ENCODE measurements around the gene TWIST2. TPM values are rescaled to one million over a fixed set of nuclear protein-coding genes. Genes with fewer than 3 reads are reported as not detected.

TWIST2 gene
- total RNA-seq, 1 experiment from 2014 or later, result 0.22 TPM

DNA sequence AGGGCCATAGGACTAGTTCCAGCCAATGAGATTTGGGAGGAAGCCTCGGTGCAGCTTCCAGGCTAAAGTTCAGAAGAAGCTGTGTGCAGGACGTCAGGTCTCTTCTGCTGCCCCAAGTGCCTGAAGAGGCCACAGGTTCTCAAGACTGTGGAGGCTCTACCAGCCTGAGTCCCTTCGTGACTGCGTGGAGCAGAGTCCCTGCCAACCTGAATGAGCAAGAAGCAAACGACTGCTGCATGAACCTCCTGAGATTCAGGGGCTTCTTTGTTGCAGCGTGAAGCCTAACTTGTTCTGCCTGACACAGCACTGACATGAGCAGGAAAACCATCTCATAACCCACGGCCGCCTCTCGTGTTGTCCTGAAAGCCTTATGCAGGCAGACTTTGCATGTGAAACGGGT is 39.7 kb downstream of the TWIST2 start:
- Mint-ChIP-seq H3K27me3 (ENCODE audit: low read depth) (peaks cover 17% of the 10 kb centered on the region), H3K9me3 (no peaks in the 10 kb centered on the region; a peak in 2 of 5 replicates), H3K4me3 (no peak overlapping the region), H3K4me1 (no peaks in the 10 kb centered on the region), H3K27ac (no peak overlapping the region), H3K36me3 (ENCODE audit: insufficient read depth in 1 of 3, low read depth in 3 of 3) (peaks cover 0 to 6% (median 3%) of the 10 kb centered on the region in 3 experiments; a peak in 1 of 7 replicates)
- WGBS (ENCODE audit: extremely low coverage, insufficient read length, low lambda C conversion rate), result no CpG with 5 or more reads among the region's 10 CpGs
- Histone ChIP-seq H3K23ac (ENCODE audit: insufficient read length, low read depth, low read length) (no peak overlapping the region), H3K79me2 (ENCODE audit: insufficient read depth, low read length) (no peaks in the 10 kb centered on the region), H2BK20ac (ENCODE audit: low read depth, low read length, poor library complexity, severe bottlenecking) (no peak overlapping the region), H4K20me1 (ENCODE audit: control insufficient read depth, insufficient read depth, insufficient read length) (no peaks in the 10 kb centered on the region), H3K56ac (ENCODE audit: insufficient read length, low read depth, low read length) (no peak overlapping the region), H3K4me1 (ENCODE audit: insufficient read depth, low read length) (no peaks in the 10 kb centered on the region), H3K4ac (ENCODE audit: low read depth, low read length) (no peak overlapping the region), H3T11ph (ENCODE audit: low read length) (no peak overlapping the region), H4K91ac (ENCODE audit: insufficient read length, low read depth, low read length) (no peak overlapping the region), H3K23me2 (ENCODE audit: insufficient read length, low read depth, low read length, poor library complexity, severe bottlenecking) (no peaks in the 10 kb centered on the region), H3K4me2 (ENCODE audit: insufficient read depth, insufficient read length, low read length) (no peak overlapping the region), H3K9me3 (ENCODE audit: control insufficient read depth, low read depth, low read length) (no peaks in the 10 kb centered on the region), H2BK15ac (ENCODE audit: low read depth, low read length) (no peak overlapping the region), H2AFZ (ENCODE audit: low read length) (no peak overlapping the region), H2AK5ac (ENCODE audit: insufficient read length, low read length) (no peak overlapping the region), H3K27ac (ENCODE audit: insufficient read length, low read depth, low read length) (no peak overlapping the region), H3K79me1 (ENCODE audit: insufficient read depth, low read depth, low read length, poor library complexity, severe bottlenecking) (no peaks in the 10 kb centered on the region), H3K14ac (ENCODE audit: insufficient read depth, low read length) (no peak overlapping the region), H3K9ac (ENCODE audit: extremely low read depth, insufficient read length, low read length) (no peak overlapping the region), H4K5ac (ENCODE audit: insufficient read length, low read depth, low read length) (no peak overlapping the region), H2BK120ac (ENCODE audit: low read depth, low read length, poor library complexity, severe bottlenecking) (no peak overlapping the region), H2BK5ac (ENCODE audit: insufficient read length, low read length) (no peak overlapping the region), H2BK12ac (ENCODE audit: insufficient read length, low read depth, low read length) (no peak overlapping the region), H3K27me3 (ENCODE audit: insufficient read depth, low read length) (no peaks in the 10 kb centered on the region), H4K8ac (replicated peaks; ENCODE audit: insufficient read length, low read depth, low read length) (no peak overlapping the region), H3K18ac (ENCODE audit: insufficient read length, low read depth, low read length) (no peak overlapping the region)
- DNase-seq, result no peak
- TF ChIP-seq, protein P1, sequence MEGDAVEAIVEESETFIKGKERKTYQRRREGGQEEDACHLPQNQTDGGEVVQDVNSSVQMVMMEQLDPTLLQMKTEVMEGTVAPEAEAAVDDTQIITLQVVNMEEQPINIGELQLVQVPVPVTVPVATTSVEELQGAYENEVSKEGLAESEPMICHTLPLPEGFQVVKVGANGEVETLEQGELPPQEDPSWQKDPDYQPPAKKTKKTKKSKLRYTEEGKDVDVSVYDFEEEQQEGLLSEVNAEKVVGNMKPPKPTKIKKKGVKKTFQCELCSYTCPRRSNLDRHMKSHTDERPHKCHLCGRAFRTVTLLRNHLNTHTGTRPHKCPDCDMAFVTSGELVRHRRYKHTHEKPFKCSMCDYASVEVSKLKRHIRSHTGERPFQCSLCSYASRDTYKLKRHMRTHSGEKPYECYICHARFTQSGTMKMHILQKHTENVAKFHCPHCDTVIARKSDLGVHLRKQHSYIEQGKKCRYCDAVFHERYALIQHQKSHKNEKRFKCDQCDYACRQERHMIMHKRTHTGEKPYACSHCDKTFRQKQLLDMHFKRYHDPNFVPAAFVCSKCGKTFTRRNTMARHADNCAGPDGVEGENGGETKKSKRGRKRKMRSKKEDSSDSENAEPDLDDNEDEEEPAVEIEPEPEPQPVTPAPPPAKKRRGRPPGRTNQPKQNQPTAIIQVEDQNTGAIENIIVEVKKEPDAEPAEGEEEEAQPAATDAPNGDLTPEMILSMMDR (conservative IDR thresholded peaks at IDR 0.05), result no peak

Data from H9 (cell line).